ENCODE measurements around the gene SV2C. TPM values are rescaled to one million over a fixed set of nuclear protein-coding genes. Genes with fewer than 3 reads are reported as not detected.

Gene SV2C
- total RNA-seq, 1 experiment from 2014 or later: 0.09 TPM

GRCh38 chr5:76379855-76380254 lies 296.7 kb downstream of the SV2C start:
- no peak for TF ChIP-seq FOXP1 (CRISPR knock-in tag; IDR thresholded peaks at IDR 0.05; ENCODE audit: borderline replicate concordance)
- no peak for TF ChIP-seq USF2 (CRISPR knock-in tag; IDR thresholded peaks at IDR 0.05)
- no peak for TF ChIP-seq RELA (CRISPR knock-in tag; IDR thresholded peaks at IDR 0.05; ENCODE audit: borderline replicate concordance)
- no peak for TF ChIP-seq ZNF423 (CRISPR knock-in tag; IDR thresholded peaks at IDR 0.05)
- no peak for TF ChIP-seq ETV6 (CRISPR knock-in tag; IDR thresholded peaks at IDR 0.05)
- TF ChIP-seq GABPB1 (CRISPR knock-in tag; IDR thresholded peaks at IDR 0.05): no peak
- TF ChIP-seq NR3C1 (CRISPR knock-in tag; conservative IDR thresholded peaks at IDR 0.05; ENCODE audit: low read depth): no peak
- TF ChIP-seq HMGXB4 (CRISPR knock-in tag; IDR thresholded peaks at IDR 0.05): no peak
- no peak for TF ChIP-seq NFATC4 (CRISPR knock-in tag; IDR thresholded peaks at IDR 0.05)
- no peak for TF ChIP-seq SP1 (CRISPR knock-in tag; conservative IDR thresholded peaks at IDR 0.05)
- no peak for TF ChIP-seq PRDM15 (CRISPR knock-in tag; IDR thresholded peaks at IDR 0.05)
- no peak for TF ChIP-seq SMAD3 (CRISPR knock-in tag; IDR thresholded peaks at IDR 0.05; ENCODE audit: borderline replicate concordance)
- TF ChIP-seq TCF7 (CRISPR knock-in tag; IDR thresholded peaks at IDR 0.05; ENCODE audit: low read depth): no peak
- no peak for TF ChIP-seq MAX (CRISPR knock-in tag; IDR thresholded peaks at IDR 0.05)
- ATAC-seq: no peak
- Mint-ChIP-seq H3K36me3 (no peaks in the 10 kb centered on the region), H3K27ac (no peak overlapping the region), H3K4me1 (peaks cover 11% of the 10 kb centered on the region), H3K9me3 (no peaks in the 10 kb centered on the region), H3K27me3 (ENCODE audit: low read depth) (no peaks in the 10 kb centered on the region), H3K4me3 (no peak overlapping the region)
- POLR2A ChIA-PET: interaction anchor here (0.7 kb wide), 1 partner anchor 33 kb away, joined by 7 read pairs; no protein-coding TSS in a partner anchor
- no peak for DNase-seq (ENCODE audit: low spot score)
- CTCF ChIA-PET: interaction anchor here (0.9 to 1.7 kb wide), 5 partner anchors 23 to 222 kb away, joined by 3 to 6 read pairs (median 4); partner anchors contain the start of gene IQGAP2

- DNase-seq (ENCODE audit: low spot score) (no peak), ATAC-seq (no peak; the same call in 1 of the 2 replicates)
- POLR2A ChIA-PET: no interaction called here
- Mint-ChIP-seq H3K36me3 (no peaks in the 10 kb centered on the region), H3K9me3 (no peaks in the 10 kb centered on the region), H3K27me3 (ENCODE audit: low read depth) (no peaks in the 10 kb centered on the region), H3K4me3 (no peak overlapping the region), H3K4me1 (peaks cover 11% of the 10 kb centered on the region), H3K27ac (no peak overlapping the region)
- CTCF ChIA-PET: interaction anchor here (0.9 to 1.7 kb wide), 4 partner anchors 23 to 222 kb away, joined by 3 to 6 read pairs (median 4); partner anchors contain the start of gene IQGAP2
- TF ChIP-seq E2F4 (CRISPR knock-in tag; IDR thresholded peaks at IDR 0.05; ENCODE audit: borderline replicate concordance, low read depth) (no peak), CREM (CRISPR knock-in tag; IDR thresholded peaks at IDR 0.05) (no peak), ZNF219 (CRISPR knock-in tag; IDR thresholded peaks at IDR 0.05; ENCODE audit: borderline replicate concordance) (no peak), EMX1 (CRISPR knock-in tag; IDR thresholded peaks at IDR 0.05) (no peak), ZNF138 (CRISPR knock-in tag; conservative IDR thresholded peaks at IDR 0.05) (no peak), PREB (CRISPR knock-in tag; IDR thresholded peaks at IDR 0.05; ENCODE audit: borderline replicate concordance) (no peak), SMAD4 (CRISPR knock-in tag; IDR thresholded peaks at IDR 0.05) (no peak)
Measured at GRCh38 chr5:76380346-76381066, 297.3 kb downstream of the SV2C start.
